Right lobe of liver (tissue), 4 donors: Measurements from ENCODE around the gene HS1BP3.

ENCODE experiments used
- CTCF ChIP-seq, 4 donors: fragments of 200-600 bp in 3 of 4; fragments of 450-650 bp in 1 of 4; IDR thresholded peaks; one replicate each; pipeline versions ENCODE4 v1.5.1 to v1.8.0; 2016 to 2022; ENCODE audit warnings: antibody characterized with exemption in 4 of 4, mild to moderate bottlenecking in 2 of 4
- POLR2A ChIP-seq: fragments of 450-650 bp; IDR thresholded peaks from one replicate; pipeline ENCODE4 v1.6.1; 2017; ENCODE audit warnings: antibody characterized with exemption, mild to moderate bottlenecking
- donor health status: DM: no; HTN: no; CAD: no.
- donor health status: DM: no; HTN: no; CAD: no.
- donor health status: DM: no; HTN: yes; CAD: no.

- no peak for TF ChIP-seq POLR2A
- no peak for TF ChIP-seq CTCF (IDR thresholded peaks at IDR 0.05)
Measured at GRCh38 chr2:20692081-20692480, 41.2 kb upstream of the HS1BP3 start.
